ENCODE results near the gene PIH1D1.

Gene PIH1D1

DNA sequence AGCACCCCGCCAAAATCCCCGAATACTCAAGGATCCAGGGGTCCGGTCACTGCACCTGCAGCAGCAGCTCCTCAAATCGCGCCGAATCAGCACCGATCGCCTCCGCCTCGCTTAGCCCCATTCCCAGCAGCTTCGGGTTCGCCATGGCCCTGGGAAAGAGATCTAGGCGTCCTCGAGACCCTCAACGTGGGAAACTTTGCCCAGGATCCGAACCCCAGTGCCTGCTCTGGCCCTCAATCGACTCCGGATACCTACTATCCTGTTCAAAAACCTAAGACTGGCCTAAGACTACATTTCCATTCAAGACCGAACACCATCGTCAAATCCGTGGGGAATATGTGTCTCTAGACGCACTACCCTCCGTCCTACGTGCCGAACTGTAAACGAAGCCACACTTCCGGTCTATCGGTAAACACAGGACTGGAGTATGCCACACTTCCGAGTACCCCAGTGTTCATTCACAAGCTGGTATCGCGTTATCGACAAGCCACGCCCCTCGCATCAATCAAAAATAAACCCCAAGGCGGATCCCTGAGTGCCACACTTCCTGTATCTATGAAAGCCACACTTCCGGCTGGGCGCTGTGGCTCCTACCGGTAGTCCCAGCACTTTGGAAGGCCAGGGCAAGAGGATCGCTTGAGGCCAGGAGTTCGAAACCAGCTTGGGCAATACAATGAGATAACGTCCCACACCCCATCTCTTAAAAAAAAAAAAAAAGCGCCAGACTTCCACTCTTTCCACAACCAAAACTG is at the start of gene PIH1D1:
Gene PIH1D1 (minus strand): TSS at position 385 of the 752 bp plus-strand sequence. CDS start 240 bp downstream, at position 145.
- peak within 1 kb of the TSS; percentile 91 for H3K4me3 ChIP-seq (ENCODE audit: low read length)
- peak; percentile 99 for DNase-seq (ENCODE audit: low read depth)
- TF ChIP-seq, protein P1, sequence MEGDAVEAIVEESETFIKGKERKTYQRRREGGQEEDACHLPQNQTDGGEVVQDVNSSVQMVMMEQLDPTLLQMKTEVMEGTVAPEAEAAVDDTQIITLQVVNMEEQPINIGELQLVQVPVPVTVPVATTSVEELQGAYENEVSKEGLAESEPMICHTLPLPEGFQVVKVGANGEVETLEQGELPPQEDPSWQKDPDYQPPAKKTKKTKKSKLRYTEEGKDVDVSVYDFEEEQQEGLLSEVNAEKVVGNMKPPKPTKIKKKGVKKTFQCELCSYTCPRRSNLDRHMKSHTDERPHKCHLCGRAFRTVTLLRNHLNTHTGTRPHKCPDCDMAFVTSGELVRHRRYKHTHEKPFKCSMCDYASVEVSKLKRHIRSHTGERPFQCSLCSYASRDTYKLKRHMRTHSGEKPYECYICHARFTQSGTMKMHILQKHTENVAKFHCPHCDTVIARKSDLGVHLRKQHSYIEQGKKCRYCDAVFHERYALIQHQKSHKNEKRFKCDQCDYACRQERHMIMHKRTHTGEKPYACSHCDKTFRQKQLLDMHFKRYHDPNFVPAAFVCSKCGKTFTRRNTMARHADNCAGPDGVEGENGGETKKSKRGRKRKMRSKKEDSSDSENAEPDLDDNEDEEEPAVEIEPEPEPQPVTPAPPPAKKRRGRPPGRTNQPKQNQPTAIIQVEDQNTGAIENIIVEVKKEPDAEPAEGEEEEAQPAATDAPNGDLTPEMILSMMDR (IDR thresholded peaks at IDR 0.05; ENCODE audit: insufficient read depth, low read depth, low read length, missing control alignments), result peak; percentile 29

DNA sequence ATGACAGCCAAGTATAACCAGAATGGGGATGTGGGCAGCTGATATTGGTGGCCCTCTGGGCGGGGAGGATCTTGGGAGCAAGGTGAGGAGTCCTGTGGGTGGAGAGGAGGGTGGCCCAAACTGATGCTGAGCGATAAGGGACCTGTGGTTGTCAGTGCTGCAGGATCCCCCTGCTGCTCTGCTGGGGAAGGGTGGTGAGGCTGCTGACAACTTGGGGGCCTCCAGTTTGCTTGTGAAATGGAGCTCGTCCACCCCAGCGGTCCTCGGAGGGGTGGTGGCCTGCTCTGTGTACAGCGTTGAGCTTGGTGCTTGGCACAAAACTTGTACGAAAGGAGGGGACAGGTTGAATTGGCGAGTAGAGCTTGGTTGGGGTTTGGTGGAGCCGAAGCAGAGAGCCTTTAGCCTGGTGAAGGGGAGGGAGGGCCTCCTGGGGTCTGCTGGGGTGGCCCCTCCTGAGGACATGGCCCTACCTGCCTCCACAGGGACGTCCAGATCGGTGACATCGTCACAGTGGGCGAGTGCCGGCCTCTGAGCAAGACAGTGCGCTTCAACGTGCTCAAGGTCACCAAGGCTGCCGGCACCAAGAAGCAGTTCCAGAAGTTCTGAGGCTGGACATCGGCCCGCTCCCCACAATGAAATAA is 47.5 kb upstream of the PIH1D1 start:
- no peak overlapping the region for H3K4me3 ChIP-seq (ENCODE audit: low read length)
- TF ChIP-seq, protein P1 (IDR thresholded peaks at IDR 0.05; ENCODE audit: insufficient read depth, low read depth, low read length, missing control alignments), result no peak
- no peak for DNase-seq (ENCODE audit: low read depth)

DNA sequence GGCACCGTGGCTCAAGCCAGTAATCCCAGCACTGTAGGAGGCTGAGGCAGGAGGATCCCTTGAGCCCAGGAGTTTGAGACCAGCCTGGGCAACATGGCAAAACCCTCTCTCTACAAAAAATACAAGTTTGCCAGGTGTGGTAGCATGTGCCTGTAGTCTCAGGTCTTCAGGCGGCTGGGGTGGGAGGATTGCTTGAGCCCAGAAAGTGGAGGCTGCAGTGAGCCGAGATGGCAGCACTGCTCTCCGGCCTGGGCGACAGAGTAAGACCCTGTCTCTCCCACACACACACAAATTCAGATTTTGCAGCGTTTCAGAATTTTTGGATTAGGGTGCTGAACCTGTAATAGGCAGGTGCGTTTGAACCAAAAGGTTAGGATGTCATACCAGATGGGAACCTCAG is 46.9 kb upstream of the PIH1D1 start:
- H3K4me3 ChIP-seq (ENCODE audit: low read length), result no peak overlapping the region
- TF ChIP-seq, protein P1 (IDR thresholded peaks at IDR 0.05; ENCODE audit: insufficient read depth, low read depth, low read length, missing control alignments), result no peak
- no peak for DNase-seq (ENCODE audit: low read depth)

- TF ChIP-seq, protein P1 (IDR thresholded peaks at IDR 0.05; ENCODE audit: insufficient read depth, low read depth, low read length, missing control alignments), result no peak
- H3K4me3 ChIP-seq (ENCODE audit: low read length), result peak overlapping the region; percentile 100
- no peak for DNase-seq (ENCODE audit: low read depth)
These were observed 46.1 kb upstream of the PIH1D1 start for GRCh38 chr19:49497789-49498103.

DNA sequence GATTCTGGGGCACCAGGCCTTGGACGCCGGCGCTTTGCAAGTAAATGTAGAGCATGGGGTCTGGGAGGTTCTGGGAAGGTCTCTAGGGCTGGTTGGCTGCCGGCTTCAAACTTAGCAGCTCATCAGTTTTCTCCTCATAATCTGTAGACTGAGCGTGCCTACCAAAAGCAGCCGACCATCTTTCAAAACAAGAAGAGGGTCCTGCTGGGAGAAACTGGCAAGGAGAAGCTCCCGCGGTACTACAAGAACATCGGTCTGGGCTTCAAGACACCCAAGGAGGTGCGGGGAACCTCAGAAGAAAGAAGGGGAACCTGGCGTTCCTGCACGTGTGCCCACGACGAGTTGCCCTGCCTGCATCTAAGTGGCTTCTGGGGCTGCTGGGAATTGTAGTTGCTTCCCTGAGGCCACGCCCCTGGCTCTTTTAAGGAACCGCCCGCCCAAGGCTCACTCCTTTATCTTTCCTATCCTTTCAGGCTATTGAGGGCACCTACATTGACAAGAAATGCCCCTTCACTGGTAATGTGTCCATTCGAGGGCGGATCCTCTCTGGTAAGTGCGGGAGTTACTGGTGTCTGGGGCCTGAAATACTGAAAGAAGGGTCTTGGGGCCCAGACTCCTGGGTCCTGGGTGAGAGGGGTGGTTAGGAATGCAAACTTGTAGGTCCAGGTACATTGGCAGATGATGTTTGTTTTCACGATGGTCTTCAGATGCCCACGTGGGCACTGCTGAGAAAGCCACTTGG is 45.6 kb upstream of the PIH1D1 start:
- TF ChIP-seq, protein P1 (IDR thresholded peaks at IDR 0.05; ENCODE audit: insufficient read depth, low read depth, low read length, missing control alignments), result no peak
- peak overlapping the region; percentile 100 for H3K4me3 ChIP-seq (ENCODE audit: low read length)
- DNase-seq (ENCODE audit: low read depth), result peak; percentile 79

- H3K4me3 ChIP-seq (ENCODE audit: low read length), result peak overlapping the region; percentile 100
- DNase-seq (ENCODE audit: low read depth), result no peak
- TF ChIP-seq, protein P1 (IDR thresholded peaks at IDR 0.05; ENCODE audit: insufficient read depth, low read depth, low read length, missing control alignments), result no peak
These were observed 45.0 kb upstream of the PIH1D1 start for GRCh38 chr19:49496574-49497008.
